ENCODE results near the gene MC1R.

DNA sequence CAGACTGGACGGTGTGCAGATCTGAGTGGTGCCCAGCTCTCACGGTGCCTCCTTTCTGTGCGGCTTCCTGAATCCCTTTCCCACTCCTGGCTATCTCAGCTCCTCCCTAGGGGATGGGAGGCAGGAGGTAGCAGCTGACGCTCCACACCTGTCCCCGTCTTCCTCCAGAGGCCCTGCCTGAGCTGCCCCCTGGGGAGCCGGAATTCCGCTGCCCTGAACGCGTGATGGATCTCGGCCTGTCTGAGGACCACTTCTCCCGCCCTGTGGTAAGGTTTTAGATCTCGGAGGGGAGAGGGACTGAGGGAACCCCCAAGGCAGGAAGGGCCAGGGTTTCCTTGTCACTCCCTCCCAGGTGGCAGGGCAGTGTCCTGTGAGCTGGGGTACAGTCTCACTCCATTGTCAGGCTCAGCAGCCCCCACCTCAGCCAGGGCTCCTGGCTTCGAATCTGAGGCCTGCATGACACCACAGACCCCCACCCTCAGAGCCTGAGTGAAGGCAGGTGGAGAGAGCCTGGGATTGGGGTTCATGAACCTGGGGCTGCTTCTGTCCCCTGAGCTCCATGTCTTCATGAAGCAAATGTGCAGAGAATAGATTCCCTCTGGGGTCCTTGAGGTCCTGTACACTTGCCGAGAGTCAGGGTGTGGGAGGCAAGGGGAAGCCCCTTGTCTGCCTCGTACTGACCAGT, 36.5 kb downstream of the MC1R start:
- TF ChIP-seq, protein P1, sequence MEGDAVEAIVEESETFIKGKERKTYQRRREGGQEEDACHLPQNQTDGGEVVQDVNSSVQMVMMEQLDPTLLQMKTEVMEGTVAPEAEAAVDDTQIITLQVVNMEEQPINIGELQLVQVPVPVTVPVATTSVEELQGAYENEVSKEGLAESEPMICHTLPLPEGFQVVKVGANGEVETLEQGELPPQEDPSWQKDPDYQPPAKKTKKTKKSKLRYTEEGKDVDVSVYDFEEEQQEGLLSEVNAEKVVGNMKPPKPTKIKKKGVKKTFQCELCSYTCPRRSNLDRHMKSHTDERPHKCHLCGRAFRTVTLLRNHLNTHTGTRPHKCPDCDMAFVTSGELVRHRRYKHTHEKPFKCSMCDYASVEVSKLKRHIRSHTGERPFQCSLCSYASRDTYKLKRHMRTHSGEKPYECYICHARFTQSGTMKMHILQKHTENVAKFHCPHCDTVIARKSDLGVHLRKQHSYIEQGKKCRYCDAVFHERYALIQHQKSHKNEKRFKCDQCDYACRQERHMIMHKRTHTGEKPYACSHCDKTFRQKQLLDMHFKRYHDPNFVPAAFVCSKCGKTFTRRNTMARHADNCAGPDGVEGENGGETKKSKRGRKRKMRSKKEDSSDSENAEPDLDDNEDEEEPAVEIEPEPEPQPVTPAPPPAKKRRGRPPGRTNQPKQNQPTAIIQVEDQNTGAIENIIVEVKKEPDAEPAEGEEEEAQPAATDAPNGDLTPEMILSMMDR (IDR thresholded peaks at IDR 0.05), result no peak
- TF ChIP-seq POLR2A (IDR thresholded peaks at IDR 0.05) (no peak), POLR2AphosphoS5 (IDR thresholded peaks at IDR 0.05) (no peak)

Measured in prostate gland (tissue), 2 donors.